ENCODE measurements around the gene MGMT. TPM values are rescaled to one million over a fixed set of nuclear protein-coding genes. Genes with fewer than 3 reads are reported as not detected.

Gene MGMT
- total RNA-seq, 1 experiment from 2014 or later, result 11.5 TPM

GRCh38 chr10:129707406-129708388, 240.7 kb downstream of the MGMT start:
- H3K36me3 ChIP-seq (ENCODE audit: control insufficient read depth in 1 of 2, insufficient read depth in 2 of 2, low read length in 2 of 2), result no peaks in the 10 kb centered on the region
- CTCF ChIA-PET, result no interaction called here
- no peak overlapping the region for H3K27ac ChIP-seq (ENCODE audit: low read depth, low read length)
- H3K9ac ChIP-seq (ENCODE audit: low read length), result no peak overlapping the region
- H3K79me2 ChIP-seq (ENCODE audit: insufficient read depth, low read length), result no peaks in the 10 kb centered on the region
- H3K4me3 ChIP-seq (replicated peaks in 1 of 2; ENCODE audit: low read depth in 1 of 2, low read length in 2 of 2), result no peak overlapping the region
- no peaks in the 10 kb centered on the region for H4K20me1 ChIP-seq (ENCODE audit: insufficient read depth)
- no peaks in the 10 kb centered on the region for H3K27me3 ChIP-seq (ENCODE audit: insufficient read depth, low read length)
- DNase-seq (ENCODE audit: low read depth, low spot score) (no peak), ATAC-seq (no peak)
- no peaks in the 10 kb centered on the region for H3K9me3 ChIP-seq (ENCODE audit: control insufficient read depth in 1 of 2, insufficient read depth in 1 of 2, low read depth in 1 of 2, low read length in 2 of 2)
- TF ChIP-seq EGR1 (IDR thresholded peaks at IDR 0.05; ENCODE audit: low read depth) (no peak), ZFX (IDR thresholded peaks at IDR 0.05) (no peak), EZH2 (IDR thresholded peaks at IDR 0.05) (no peak), ELF1 (IDR thresholded peaks at IDR 0.05; ENCODE audit: borderline replicate concordance, low read depth) (no peak), ZNF274 (IDR thresholded peaks at IDR 0.05; ENCODE audit: low read depth, low read length) (no peak), POLR2AphosphoS5 (IDR thresholded peaks at IDR 0.05; ENCODE audit: low read depth, low read length) (no peak), SP1 (IDR thresholded peaks at IDR 0.05; ENCODE audit: low read depth) (no peak), YY1 (IDR thresholded peaks at IDR 0.05; ENCODE audit: extremely low read depth, insufficient replicate concordance, low read depth, low read length) (no peak)
- TF ChIP-seq, protein P1, sequence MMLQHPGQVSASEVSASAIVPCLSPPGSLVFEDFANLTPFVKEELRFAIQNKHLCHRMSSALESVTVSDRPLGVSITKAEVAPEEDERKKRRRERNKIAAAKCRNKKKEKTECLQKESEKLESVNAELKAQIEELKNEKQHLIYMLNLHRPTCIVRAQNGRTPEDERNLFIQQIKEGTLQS (IDR thresholded peaks at IDR 0.05), result no peak
- TF ChIP-seq, protein P2, sequence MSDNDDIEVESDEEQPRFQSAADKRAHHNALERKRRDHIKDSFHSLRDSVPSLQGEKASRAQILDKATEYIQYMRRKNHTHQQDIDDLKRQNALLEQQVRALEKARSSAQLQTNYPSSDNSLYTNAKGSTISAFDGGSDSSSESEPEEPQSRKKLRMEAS (IDR thresholded peaks at IDR 0.05), result no peak
- TF ChIP-seq, protein P3, sequence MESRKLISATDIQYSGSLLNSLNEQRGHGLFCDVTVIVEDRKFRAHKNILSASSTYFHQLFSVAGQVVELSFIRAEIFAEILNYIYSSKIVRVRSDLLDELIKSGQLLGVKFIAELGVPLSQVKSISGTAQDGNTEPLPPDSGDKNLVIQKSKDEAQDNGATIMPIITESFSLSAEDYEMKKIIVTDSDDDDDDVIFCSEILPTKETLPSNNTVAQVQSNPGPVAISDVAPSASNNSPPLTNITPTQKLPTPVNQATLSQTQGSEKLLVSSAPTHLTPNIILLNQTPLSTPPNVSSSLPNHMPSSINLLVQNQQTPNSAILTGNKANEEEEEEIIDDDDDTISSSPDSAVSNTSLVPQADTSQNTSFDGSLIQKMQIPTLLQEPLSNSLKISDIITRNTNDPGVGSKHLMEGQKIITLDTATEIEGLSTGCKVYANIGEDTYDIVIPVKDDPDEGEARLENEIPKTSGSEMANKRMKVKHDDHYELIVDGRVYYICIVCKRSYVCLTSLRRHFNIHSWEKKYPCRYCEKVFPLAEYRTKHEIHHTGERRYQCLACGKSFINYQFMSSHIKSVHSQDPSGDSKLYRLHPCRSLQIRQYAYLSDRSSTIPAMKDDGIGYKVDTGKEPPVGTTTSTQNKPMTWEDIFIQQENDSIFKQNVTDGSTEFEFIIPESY (IDR thresholded peaks at IDR 0.05; ENCODE audit: extremely low read depth, insufficient replicate concordance, low read length), result no peak
- TF ChIP-seq, protein P4, sequence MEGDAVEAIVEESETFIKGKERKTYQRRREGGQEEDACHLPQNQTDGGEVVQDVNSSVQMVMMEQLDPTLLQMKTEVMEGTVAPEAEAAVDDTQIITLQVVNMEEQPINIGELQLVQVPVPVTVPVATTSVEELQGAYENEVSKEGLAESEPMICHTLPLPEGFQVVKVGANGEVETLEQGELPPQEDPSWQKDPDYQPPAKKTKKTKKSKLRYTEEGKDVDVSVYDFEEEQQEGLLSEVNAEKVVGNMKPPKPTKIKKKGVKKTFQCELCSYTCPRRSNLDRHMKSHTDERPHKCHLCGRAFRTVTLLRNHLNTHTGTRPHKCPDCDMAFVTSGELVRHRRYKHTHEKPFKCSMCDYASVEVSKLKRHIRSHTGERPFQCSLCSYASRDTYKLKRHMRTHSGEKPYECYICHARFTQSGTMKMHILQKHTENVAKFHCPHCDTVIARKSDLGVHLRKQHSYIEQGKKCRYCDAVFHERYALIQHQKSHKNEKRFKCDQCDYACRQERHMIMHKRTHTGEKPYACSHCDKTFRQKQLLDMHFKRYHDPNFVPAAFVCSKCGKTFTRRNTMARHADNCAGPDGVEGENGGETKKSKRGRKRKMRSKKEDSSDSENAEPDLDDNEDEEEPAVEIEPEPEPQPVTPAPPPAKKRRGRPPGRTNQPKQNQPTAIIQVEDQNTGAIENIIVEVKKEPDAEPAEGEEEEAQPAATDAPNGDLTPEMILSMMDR (IDR thresholded peaks at IDR 0.05 in 2 of 3, conservative IDR thresholded peaks at IDR 0.05 in 1 of 3; ENCODE audit: borderline replicate concordance in 1 of 3, insufficient read depth in 1 of 3, low read depth in 2 of 3, low read length in 2 of 3), result no peak
- RAD21 ChIA-PET (ENCODE audit: low non-redundant PET in 1 of 2, low total read pairs in 2 of 2, uncharacterized antibody in 2 of 2, unreplicated experiment in 2 of 2), result no interaction called here
- no peaks in the 10 kb centered on the region for H3K4me1 ChIP-seq (ENCODE audit: control insufficient read depth in 1 of 2, insufficient read depth in 2 of 2, low read length in 2 of 2)
- no peak overlapping the region for H3K4me2 ChIP-seq (ENCODE audit: low read length)
- POLR2A ChIA-PET, result no interaction called here
- H2AFZ ChIP-seq (ENCODE audit: low read depth, low read length, poor library complexity, severe bottlenecking), result no peak overlapping the region
- H3K9me2 ChIP-seq (ENCODE audit: insufficient read depth), result no peaks in the 10 kb centered on the region
- BruUV-seq (replicated peaks), result no TSS peak
- intact Hi-C loops (cut with micrococcal nuclease), result no loop called here
